ENCODE measurements around the gene IGF2BP1. TPM values are rescaled to one million over a fixed set of nuclear protein-coding genes. Genes with fewer than 3 reads are reported as not detected.
A peak's percentile ranks its signal among the peaks of the same experiment; 100 is the strongest.

IGF2BP1 gene
- total RNA-seq, 1 experiment from 2014 or later = 434 TPM

GRCh38 chr17:49078248-49078647 lies 81.1 kb downstream of the IGF2BP1 start:
- H3K4me1 ChIP-seq (ENCODE audit: insufficient read depth, low read length) = no peaks in the 10 kb centered on the region
- H3K23me2 ChIP-seq (ENCODE audit: insufficient read length, low read depth, low read length, poor library complexity, severe bottlenecking) = no peaks in the 10 kb centered on the region
- no peaks in the 10 kb centered on the region for H3K79me1 ChIP-seq (ENCODE audit: insufficient read depth, low read depth, low read length, poor library complexity, severe bottlenecking)
- no peak overlapping the region for H2AK5ac ChIP-seq (ENCODE audit: insufficient read length, low read length)
- H2BK120ac ChIP-seq (ENCODE audit: low read depth, low read length, poor library complexity, severe bottlenecking) = no peak overlapping the region
- H3K23ac ChIP-seq (ENCODE audit: insufficient read length, low read depth, low read length) = no peak overlapping the region
- no peaks in the 10 kb centered on the region for H3K79me2 ChIP-seq (ENCODE audit: insufficient read depth, low read length)
- TF ChIP-seq CTCF (conservative IDR thresholded peaks at IDR 0.05) = no peak
- no peak overlapping the region for H2BK5ac ChIP-seq (ENCODE audit: insufficient read length, low read length)
- H2BK12ac ChIP-seq (ENCODE audit: insufficient read length, low read depth, low read length) = no peak overlapping the region
- Mint-ChIP-seq H3K9me3 (peaks cover 0 to 10% of the 10 kb centered on the region in 2 experiments; a peak in 3 of 5 replicates), H3K27me3 (ENCODE audit: low read depth) (peaks cover 22% of the 10 kb centered on the region), H3K4me3 (no peak overlapping the region), H3K4me1 (peaks cover 25 to 30% of the 10 kb centered on the region in 2 experiments), H3K36me3 (ENCODE audit: insufficient read depth in 1 of 3, low read depth in 3 of 3) (peaks cover 0 to 9% (median 3%) of the 10 kb centered on the region in 3 experiments; a peak in 3 of 7 replicates), H3K27ac (peak overlapping the region in 1 of 3 experiments; percentile 39; a peak in 1 of 7 replicates)
- H4K8ac ChIP-seq (replicated peaks; ENCODE audit: insufficient read length, low read depth, low read length) = no peak overlapping the region
- no peak overlapping the region for H3K9ac ChIP-seq (ENCODE audit: extremely low read depth, insufficient read length, low read length)
- no peak overlapping the region for H2AFZ ChIP-seq (ENCODE audit: low read length)
- H3K27me3 ChIP-seq (ENCODE audit: insufficient read depth, low read length) = no peaks in the 10 kb centered on the region
- DNase-seq = no peak
- no peak overlapping the region for H4K5ac ChIP-seq (ENCODE audit: insufficient read length, low read depth, low read length)
- no peaks in the 10 kb centered on the region for H4K20me1 ChIP-seq (ENCODE audit: control insufficient read depth, insufficient read depth, insufficient read length)
- H2BK15ac ChIP-seq (ENCODE audit: low read depth, low read length) = no peak overlapping the region
- no peak overlapping the region for H3T11ph ChIP-seq (ENCODE audit: low read length)
- no peaks in the 10 kb centered on the region for H3K9me3 ChIP-seq (ENCODE audit: control insufficient read depth, low read depth, low read length)
- no peak overlapping the region for H3K27ac ChIP-seq (ENCODE audit: insufficient read length, low read depth, low read length)
- no CpG with 5 or more reads among the region's 7 CpGs for WGBS (ENCODE audit: extremely low coverage, insufficient read length, low lambda C conversion rate)
- H2BK20ac ChIP-seq (ENCODE audit: low read depth, low read length, poor library complexity, severe bottlenecking) = peak overlapping the region; percentile 49
- no peak overlapping the region for H4K91ac ChIP-seq (ENCODE audit: insufficient read length, low read depth, low read length)
- no peak overlapping the region for H3K4ac ChIP-seq (ENCODE audit: low read depth, low read length)
- no peak overlapping the region for H3K4me2 ChIP-seq (ENCODE audit: insufficient read depth, insufficient read length, low read length)
- H3K18ac ChIP-seq (ENCODE audit: insufficient read length, low read depth, low read length) = no peak overlapping the region
- no peak overlapping the region for H3K14ac ChIP-seq (ENCODE audit: insufficient read depth, low read length)
- H3K56ac ChIP-seq (ENCODE audit: insufficient read length, low read depth, low read length) = no peak overlapping the region

Measured in H9 (cell line).